HG03571 (cell line): Measurements from ENCODE around the gene CLIC1.
A peak's percentile ranks its signal among the peaks of the same experiment; 100 is the strongest.

Experiments used
- ATAC-seq: cut with Tn5 transposase; IDR thresholded peaks from one replicate; pipeline ENCODE4 v1.9.1; 2021; ENCODE audit not compliant: unreplicated experiment

CLIC1 gene

GRCh38 chr6:31736021-31736767 is at the start of gene CLIC1:
TSS of gene CLIC1 (minus strand) at chr6:31736530. CDS start at chr6:31736300, 230 bp downstream.
- peak; percentile 23 for ATAC-seq

GRCh38 chr6:31785475-31785874 is 49.1 kb upstream of the CLIC1 start:
- no peak for ATAC-seq

GRCh38 chr6:31784098-31784925 is 48.0 kb upstream of the CLIC1 start:
- ATAC-seq, result no peak

GRCh38 chr6:31782126-31782855 is 46.0 kb upstream of the CLIC1 start:
- no peak for ATAC-seq

- ATAC-seq, result no peak
Observed at GRCh38 chr6:31781244-31782125, 45.2 kb upstream of the CLIC1 start.

GRCh38 chr6:31780507-31781243 is 44.3 kb upstream of the CLIC1 start:
- ATAC-seq, result no peak

GRCh38 chr6:31779908-31780307 is 43.6 kb upstream of the CLIC1 start:
- no peak for ATAC-seq

- no peak for ATAC-seq
Observed at GRCh38 chr6:31778999-31779885, 42.9 kb upstream of the CLIC1 start.

GRCh38 chr6:31778193-31778592 is 41.9 kb upstream of the CLIC1 start:
- no peak for ATAC-seq

GRCh38 chr6:31777667-31778050 is 41.3 kb upstream of the CLIC1 start:
- ATAC-seq, result no peak

- ATAC-seq, result no peak
Observed at GRCh38 chr6:31776989-31777666, 40.8 kb upstream of the CLIC1 start, which contains the start of gene VWA7. TSS of gene VWA7 (minus strand) at chr6:31777328. CDS start at chr6:31776779, 549 bp downstream.

GRCh38 chr6:31776485-31776988 is 40.2 kb upstream of the CLIC1 start:
- no peak for ATAC-seq

- ATAC-seq, result no peak
Observed at GRCh38 chr6:31775633-31776484, 39.5 kb upstream of the CLIC1 start.

- ATAC-seq, result no peak
Observed at GRCh38 chr6:31775184-31775583, 38.9 kb upstream of the CLIC1 start.

GRCh38 chr6:31771992-31772358 is 35.6 kb upstream of the CLIC1 start:
- no peak for ATAC-seq

- no peak for ATAC-seq
Observed at GRCh38 chr6:31770860-31771259, 34.5 kb upstream of the CLIC1 start.

- ATAC-seq, result no peak
Observed at GRCh38 chr6:31769684-31770371, 33.5 kb upstream of the CLIC1 start.
